Parathyroid adenoma (tissue), 2 donors: ENCODE results near the gene VPS33A.

Source experiments
- H2AFZ ChIP-seq: fragments of 300-600 bp; sonication (generic); one replicate; pipeline ENCODE4 v1.7.0; 2017; ENCODE audit warnings: antibody characterized with exemption, mild to moderate bottlenecking
- H3K27ac ChIP-seq: fragments of 300-600 bp; sonication (generic); one replicate; pipeline ENCODE4 v1.7.0; 2017
- H3K27me3 ChIP-seq: fragments of 300-600 bp; sonication (generic); one replicate; pipeline ENCODE4 v1.7.0; 2017; ENCODE audit warnings: low read length; ENCODE audit not compliant: control insufficient read depth, insufficient read depth
- H3K36me3 ChIP-seq: fragments of 300-600 bp; sonication (generic); one replicate; pipeline ENCODE4 v1.7.0; 2017; ENCODE audit warnings: low read length; ENCODE audit not compliant: control insufficient read depth, insufficient read depth
- H3K4me1 ChIP-seq: fragments of 300-600 bp; sonication (generic); one replicate; pipeline ENCODE4 v1.7.0; 2017; ENCODE audit warnings: control low read depth
- H3K4me2 ChIP-seq: fragments of 300-600 bp; sonication (generic); one replicate; pipeline ENCODE4 v1.7.0; 2017; ENCODE audit warnings: low read length
- H3K4me3 ChIP-seq: fragments of 300-600 bp; sonication (generic); one replicate; pipeline ENCODE4 v1.7.0; 2017; ENCODE audit warnings: low read depth, low read length
- H3K79me2 ChIP-seq: fragments of 300-600 bp; sonication (generic); one replicate; pipeline ENCODE4 v1.7.0; 2017; ENCODE audit warnings: control low read depth
- H3K9ac ChIP-seq: fragments of 300-600 bp; sonication (generic); one replicate; pipeline ENCODE4 v1.7.0; 2017; ENCODE audit warnings: mild to moderate bottlenecking
- H3K9me3 ChIP-seq: fragments of 300-600 bp; sonication (generic); one replicate; pipeline ENCODE4 v1.7.0; 2017; ENCODE audit warnings: low read length; ENCODE audit not compliant: control insufficient read depth
- CTCF ChIP-seq: fragments of 300-600 bp; sonication (generic); IDR thresholded peaks from one replicate; pipeline ENCODE4 v1.7.0; 2017; ENCODE audit warnings: antibody characterized with exemption, mild to moderate bottlenecking
- donor health status: primary hyperparathyroidism.

VPS33A gene

DNA sequence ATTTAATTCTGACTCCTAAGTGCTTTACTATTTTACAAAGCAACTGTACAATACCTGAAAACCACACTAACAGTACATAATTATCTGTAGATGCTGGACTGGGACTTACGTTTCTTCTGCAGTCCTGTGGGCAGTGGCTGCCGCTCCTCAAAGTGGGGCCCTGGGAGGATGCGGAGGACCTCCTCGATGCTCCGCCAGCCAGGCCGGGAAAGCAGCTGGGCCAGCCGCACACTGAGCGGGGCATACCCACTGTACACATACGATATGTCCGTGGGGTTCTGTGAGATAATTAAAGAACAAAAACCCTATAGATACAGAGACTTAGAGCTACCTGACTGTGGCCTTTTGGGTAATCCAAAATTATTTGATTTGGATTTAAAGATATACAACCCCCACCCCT is 33.6 kb downstream of the VPS33A start:
- TF ChIP-seq CTCF, result no peak
- no peaks in the 10 kb centered on the region for H3K4me1 ChIP-seq
- H2AFZ ChIP-seq, result no peak overlapping the region
- no peaks in the 10 kb centered on the region for H3K27me3 ChIP-seq
- no peaks in the 10 kb centered on the region for H3K79me2 ChIP-seq
- H3K4me3 ChIP-seq, result no peak overlapping the region
- no peak overlapping the region for H3K9ac ChIP-seq
- no peaks in the 10 kb centered on the region for H3K36me3 ChIP-seq
- no peaks in the 10 kb centered on the region for H3K9me3 ChIP-seq
- H3K4me2 ChIP-seq, result no peak overlapping the region
- no peak overlapping the region for H3K27ac ChIP-seq

DNA sequence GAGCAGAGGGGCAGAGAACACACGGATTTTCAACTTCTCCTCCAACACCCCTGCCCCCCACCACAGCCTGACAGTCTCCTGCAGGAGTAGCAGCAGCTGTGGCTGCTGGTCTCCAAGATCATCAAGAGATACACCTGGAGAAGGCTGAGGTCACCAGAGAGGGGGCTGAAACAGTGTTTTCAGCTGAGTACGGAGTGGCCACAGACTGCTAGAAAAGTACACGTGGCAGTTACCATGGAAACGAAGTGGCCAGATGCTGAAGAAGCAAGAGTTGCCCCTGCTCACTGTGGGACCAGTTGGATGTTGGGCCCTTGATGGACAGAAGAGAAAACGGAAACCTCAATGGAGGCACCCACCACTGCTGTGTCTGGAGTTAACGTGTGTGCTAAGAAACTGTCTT is 35.5 kb downstream of the VPS33A start:
- no peak overlapping the region for H3K4me2 ChIP-seq
- no peak overlapping the region for H3K9ac ChIP-seq
- no peaks in the 10 kb centered on the region for H3K27me3 ChIP-seq
- no peak overlapping the region for H2AFZ ChIP-seq
- no peaks in the 10 kb centered on the region for H3K9me3 ChIP-seq
- H3K4me1 ChIP-seq, result no peaks in the 10 kb centered on the region
- no peaks in the 10 kb centered on the region for H3K36me3 ChIP-seq
- H3K4me3 ChIP-seq, result no peak overlapping the region
- H3K27ac ChIP-seq, result no peak overlapping the region
- TF ChIP-seq CTCF, result no peak
- H3K79me2 ChIP-seq, result no peaks in the 10 kb centered on the region

DNA sequence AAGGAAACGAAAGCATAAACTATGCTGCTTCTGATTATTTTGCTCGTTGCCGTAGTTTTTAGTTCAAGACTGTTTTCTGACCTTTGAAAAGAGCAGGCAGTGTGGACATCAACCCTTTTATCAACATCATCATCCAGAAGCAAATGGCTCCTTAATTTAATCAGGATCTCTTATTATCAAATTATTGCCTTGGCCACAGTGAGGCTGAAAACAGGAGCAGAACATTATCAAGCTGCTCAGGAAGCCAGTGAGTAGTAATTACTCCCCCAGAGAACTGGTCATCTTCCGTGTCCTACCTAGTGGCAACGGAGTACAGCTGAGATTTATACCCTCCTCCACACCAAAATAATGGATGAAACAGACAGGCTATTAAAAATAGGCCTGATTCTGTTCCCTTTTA is 38.2 kb downstream of the VPS33A start:
- peaks cover 16% of the 10 kb centered on the region for H3K79me2 ChIP-seq
- H3K4me1 ChIP-seq, result peaks cover 5% of the 10 kb centered on the region
- H3K4me3 ChIP-seq, result no peak overlapping the region
- H3K4me2 ChIP-seq, result no peak overlapping the region
- H3K27me3 ChIP-seq, result no peaks in the 10 kb centered on the region
- H3K9ac ChIP-seq, result no peak overlapping the region
- no peaks in the 10 kb centered on the region for H3K36me3 ChIP-seq
- H2AFZ ChIP-seq, result no peak overlapping the region
- no peak for TF ChIP-seq CTCF
- no peak overlapping the region for H3K27ac ChIP-seq
- H3K9me3 ChIP-seq, result no peaks in the 10 kb centered on the region

- Histone ChIP-seq H3K36me3 (no peaks in the 10 kb centered on the region), H3K9me3 (no peaks in the 10 kb centered on the region), H3K27me3 (no peaks in the 10 kb centered on the region), H3K9ac (no peak overlapping the region), H3K4me2 (no peak overlapping the region), H3K27ac (no peak overlapping the region), H2AFZ (no peak overlapping the region), H3K79me2 (peaks cover 21% of the 10 kb centered on the region), H3K4me3 (no peak overlapping the region), H3K4me1 (peaks cover 5% of the 10 kb centered on the region)
- TF ChIP-seq CTCF, result no peak
Observed at GRCh38 chr12:122227341-122227740, 39.0 kb downstream of the VPS33A start.

DNA sequence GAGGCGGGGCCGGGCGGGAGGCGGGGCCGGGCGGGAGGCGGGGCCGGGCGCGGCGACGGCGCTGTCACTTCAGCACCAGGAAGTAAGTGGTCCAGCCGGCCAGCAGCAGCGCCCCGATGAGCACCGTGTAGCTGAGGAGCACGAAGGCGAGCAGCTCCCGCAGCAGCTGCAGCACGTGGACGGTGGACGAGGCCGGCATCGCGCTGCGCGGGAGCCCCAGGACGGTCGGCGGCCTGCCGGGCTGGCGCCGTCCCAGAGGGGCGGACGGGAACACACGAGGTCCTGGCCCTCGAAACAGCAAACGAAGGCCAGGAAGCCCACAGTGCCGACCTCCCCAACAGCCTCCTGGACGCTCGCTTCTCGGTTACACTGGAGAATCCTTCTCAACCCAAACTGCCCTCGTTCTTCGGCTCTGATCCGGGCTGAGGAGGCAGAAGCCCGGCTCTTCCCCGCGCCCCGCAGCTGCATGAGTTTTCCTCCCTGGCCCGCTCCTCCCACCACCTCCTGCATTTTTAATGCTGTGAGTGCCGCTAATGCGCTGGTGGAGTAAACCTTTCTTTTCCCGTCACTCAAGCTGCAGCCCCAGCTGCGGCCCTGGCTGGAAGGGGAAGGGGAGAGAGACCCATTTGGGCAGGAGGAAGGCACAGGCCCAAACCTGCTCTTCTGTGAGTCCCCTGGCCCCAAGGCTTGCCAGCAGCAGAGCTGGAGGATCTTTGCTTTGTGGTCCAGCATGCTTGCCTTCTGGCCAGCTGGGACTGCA is 39.7 kb downstream of the VPS33A start:
- Histone ChIP-seq H3K36me3 (no peaks in the 10 kb centered on the region), H2AFZ (peak overlapping the region; percentile 86), H3K4me1 (peaks cover 5% of the 10 kb centered on the region), H3K79me2 (peaks cover 24% of the 10 kb centered on the region), H3K4me3 (peak overlapping the region; percentile 17), H3K9me3 (no peaks in the 10 kb centered on the region), H3K4me2 (peak overlapping the region; percentile 62), H3K27me3 (no peaks in the 10 kb centered on the region), H3K27ac (peak overlapping the region; percentile 33), H3K9ac (no peak overlapping the region)
- TF ChIP-seq CTCF, result no peak
